ENCODE data around the gene MBD3L5.
"Not testable (repeated sequence)": the region's sequence is repeated elsewhere in the genome, so short reads cannot be mapped to it uniquely, and the experiment has no call there.

GRCh38 chr19:7021331-7021730, 9.0 kb upstream of the MBD3L5 start, which contains the start of gene MBD3L2B:
- not testable (repeated sequence) for TF ChIP-seq CTCF, POLR2A (IDR thresholded peaks at IDR 0.05)
